Vagina (tissue), 2 donors: ENCODE measurements around the gene ADARB2. TPM values are rescaled to one million over a fixed set of nuclear protein-coding genes. Genes with fewer than 3 reads are reported as not detected.

Source experiments
- DNase-seq, 2 donors: peaks; one replicate each; pipeline ENCODE4 v3.0.0-alpha.2; 2017; ENCODE audit errors: extremely low spot score in 2 of 2
- H3K27ac ChIP-seq: fragments of 200-600 bp; sonication (generic); one replicate; pipeline ENCODE4 v1.5.1; 2019
- H3K27me3 ChIP-seq: fragments of 200-600 bp; sonication (generic); one replicate; pipeline ENCODE4 v1.5.1; 2019
- H3K36me3 ChIP-seq, 2 donors: fragments of 200-600 bp; sonication (generic); one replicate each; pipeline ENCODE4 v1.5.1; 2017 to 2019
- H3K4me1 ChIP-seq: fragments of 200-600 bp; sonication (generic); one replicate; pipeline ENCODE4 v1.5.1; 2019
- H3K4me3 ChIP-seq, 2 donors: fragments of 200-600 bp; sonication (generic); 1 replicate in 1 of 2; 2 replicates in 1 of 2; pipeline ENCODE4 v1.5.1; 2016 to 2019
- H3K9me3 ChIP-seq: fragments of 200-600 bp; sonication (generic); one replicate; pipeline ENCODE4 v1.5.1; 2019
- CTCF ChIP-seq, 3 experiments: fragments of 450-650 bp in 2 of 3; fragments of 200-600 bp in 1 of 3; sonication (generic) in 1 of 3; IDR thresholded peaks; one replicate each; pipeline ENCODE4 v1.5.1; 2017 to 2019; ENCODE audit warnings: antibody characterized with exemption in 3 of 3, mild to moderate bottlenecking in 2 of 3, moderate library complexity in 2 of 3
- POLR2A ChIP-seq, 2 donors: fragments of 450-650 bp; IDR thresholded peaks; one replicate each; pipeline ENCODE4 v1.6.1; 2017; ENCODE audit warnings: antibody characterized with exemption in 2 of 2, mild to moderate bottlenecking in 2 of 2, moderate library complexity in 2 of 2
- POLR2AphosphoS5 ChIP-seq, 2 donors: sonication (generic); formaldehyde crosslinking; IDR thresholded peaks; one replicate each; pipeline ENCODE4 v1.9.0; 2017; ENCODE audit warnings: antibody characterized with exemption in 2 of 2, mild to moderate bottlenecking in 2 of 2, low read depth in 1 of 2; ENCODE audit not compliant: insufficient read depth in 1 of 2
- intact Hi-C: fragments of 100-400 bp; cut with DNase I; formaldehyde crosslinking; loops from one replicate; pipeline ENCODE4 v1.15.1; 2023
- total RNA-seq: library from RNA; depleted of rRNA; stranded (reverse); fragments of >200 nt; gene quantifications from one replicate; pipeline ENCODE4 v1.2.3, GENCODE V29; 2016

ADARB2 gene
- total RNA-seq, 1 donor from 2014 or later = 3.4 TPM

- no peaks in the 10 kb centered on the region for H3K27me3 ChIP-seq
- no peak overlapping the region for H3K4me3 ChIP-seq
- no peaks in the 10 kb centered on the region for H3K36me3 ChIP-seq
- intact Hi-C loops = no loop called here
- peaks cover 5% of the 10 kb centered on the region for H3K4me1 ChIP-seq
- DNase-seq = no peak
- TF ChIP-seq POLR2A (IDR thresholded peaks at IDR 0.05) = no peak
- no peak for TF ChIP-seq POLR2AphosphoS5 (IDR thresholded peaks at IDR 0.05; ENCODE audit: insufficient read depth in 1 of 2, low read depth in 1 of 2)
- no peak for TF ChIP-seq CTCF (IDR thresholded peaks at IDR 0.05)
- no peaks in the 10 kb centered on the region for H3K9me3 ChIP-seq
- H3K27ac ChIP-seq = no peak overlapping the region
Measured at GRCh38 chr10:1272079-1272776, 465.1 kb downstream of the ADARB2 start.

- intact Hi-C loops = no loop called here
- no peak for DNase-seq
- peaks cover 5% of the 10 kb centered on the region for H3K4me1 ChIP-seq
Measured at GRCh38 chr10:1270906-1271305, 466.4 kb downstream of the ADARB2 start.

GRCh38 chr10:1270490-1270889 lies 466.8 kb downstream of the ADARB2 start:
- Histone ChIP-seq H3K27ac (no peak overlapping the region), H3K27me3 (no peaks in the 10 kb centered on the region), H3K36me3 (no peaks in the 10 kb centered on the region), H3K4me3 (no peak overlapping the region), H3K9me3 (no peaks in the 10 kb centered on the region), H3K4me1 (peaks cover 5% of the 10 kb centered on the region)
- no peak for DNase-seq
- TF ChIP-seq POLR2A (IDR thresholded peaks at IDR 0.05) = no peak
- TF ChIP-seq POLR2AphosphoS5 (IDR thresholded peaks at IDR 0.05; ENCODE audit: insufficient read depth in 1 of 2, low read depth in 1 of 2) = no peak
- TF ChIP-seq CTCF (IDR thresholded peaks at IDR 0.05) = no peak
- intact Hi-C loops = no loop called here

More at GRCh38 chr10:1270906-1271305, 466.4 kb downstream of the ADARB2 start:
- Histone ChIP-seq H3K27me3 (no peaks in the 10 kb centered on the region), H3K36me3 (no peaks in the 10 kb centered on the region), H3K9me3 (no peaks in the 10 kb centered on the region), H3K27ac (no peak overlapping the region), H3K4me3 (no peak overlapping the region)
- TF ChIP-seq POLR2AphosphoS5 (IDR thresholded peaks at IDR 0.05; ENCODE audit: insufficient read depth in 1 of 2, low read depth in 1 of 2) (no peak), POLR2A (IDR thresholded peaks at IDR 0.05) (no peak), CTCF (IDR thresholded peaks at IDR 0.05) (no peak)

- DNase-seq = no peak
Measured at GRCh38 chr10:1268831-1269230, 468.5 kb downstream of the ADARB2 start.

More at GRCh38 chr10:1268831-1269230, 468.5 kb downstream of the ADARB2 start:
- Histone ChIP-seq H3K9me3 (no peaks in the 10 kb centered on the region), H3K4me1 (peaks cover 3% of the 10 kb centered on the region), H3K27ac (no peak overlapping the region), H3K27me3 (no peaks in the 10 kb centered on the region), H3K36me3 (no peaks in the 10 kb centered on the region), H3K4me3 (no peak overlapping the region)
- intact Hi-C loops = no loop called here
- TF ChIP-seq POLR2A (IDR thresholded peaks at IDR 0.05) (no peak), CTCF (IDR thresholded peaks at IDR 0.05) (no peak), POLR2AphosphoS5 (IDR thresholded peaks at IDR 0.05; ENCODE audit: insufficient read depth in 1 of 2, low read depth in 1 of 2) (no peak)
